ENCODE results near the gene CABP7. TPM values are rescaled to one million over a fixed set of nuclear protein-coding genes. Genes with fewer than 3 reads are reported as not detected.

Gene CABP7
- total and polyA plus RNA-seq, 2 of the 13 experiments (the other 11 are each of a cell fraction or from before 2014, with no cell fraction given), result 0.08 TPM; not detected in 1

- TF ChIP-seq, protein P1, sequence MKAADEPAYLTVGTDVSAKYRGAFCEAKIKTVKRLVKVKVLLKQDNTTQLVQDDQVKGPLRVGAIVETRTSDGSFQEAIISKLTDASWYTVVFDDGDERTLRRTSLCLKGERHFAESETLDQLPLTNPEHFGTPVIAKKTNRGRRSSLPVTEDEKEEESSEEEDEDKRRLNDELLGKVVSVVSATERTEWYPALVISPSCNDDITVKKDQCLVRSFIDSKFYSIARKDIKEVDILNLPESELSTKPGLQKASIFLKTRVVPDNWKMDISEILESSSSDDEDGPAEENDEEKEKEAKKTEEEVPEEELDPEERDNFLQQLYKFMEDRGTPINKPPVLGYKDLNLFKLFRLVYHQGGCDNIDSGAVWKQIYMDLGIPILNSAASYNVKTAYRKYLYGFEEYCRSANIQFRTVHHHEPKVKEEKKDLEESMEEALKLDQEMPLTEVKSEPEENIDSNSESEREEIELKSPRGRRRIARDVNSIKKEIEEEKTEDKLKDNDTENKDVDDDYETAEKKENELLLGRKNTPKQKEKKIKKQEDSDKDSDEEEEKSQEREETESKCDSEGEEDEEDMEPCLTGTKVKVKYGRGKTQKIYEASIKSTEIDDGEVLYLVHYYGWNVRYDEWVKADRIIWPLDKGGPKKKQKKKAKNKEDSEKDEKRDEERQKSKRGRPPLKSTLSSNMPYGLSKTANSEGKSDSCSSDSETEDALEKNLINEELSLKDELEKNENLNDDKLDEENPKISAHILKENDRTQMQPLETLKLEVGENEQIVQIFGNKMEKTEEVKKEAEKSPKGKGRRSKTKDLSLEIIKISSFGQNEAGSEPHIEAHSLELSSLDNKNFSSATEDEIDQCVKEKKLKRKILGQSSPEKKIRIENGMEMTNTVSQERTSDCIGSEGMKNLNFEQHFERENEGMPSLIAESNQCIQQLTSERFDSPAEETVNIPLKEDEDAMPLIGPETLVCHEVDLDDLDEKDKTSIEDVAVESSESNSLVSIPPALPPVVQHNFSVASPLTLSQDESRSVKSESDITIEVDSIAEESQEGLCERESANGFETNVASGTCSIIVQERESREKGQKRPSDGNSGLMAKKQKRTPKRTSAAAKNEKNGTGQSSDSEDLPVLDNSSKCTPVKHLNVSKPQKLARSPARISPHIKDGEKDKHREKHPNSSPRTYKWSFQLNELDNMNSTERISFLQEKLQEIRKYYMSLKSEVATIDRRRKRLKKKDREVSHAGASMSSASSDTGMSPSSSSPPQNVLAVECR (CRISPR knock-in tag; IDR thresholded peaks at IDR 0.05; ENCODE audit: borderline replicate concordance), result peak; percentile 29; the same call in 1 of the 2 replicates
- TF ChIP-seq BORCS8-MEF2B (CRISPR knock-in tag; IDR thresholded peaks at IDR 0.05), result no peak
- no peak; the same call in 1 of the 2 replicates for TF ChIP-seq PRDM10 (CRISPR knock-in tag; IDR thresholded peaks at IDR 0.05; ENCODE audit: low read depth)
- no peak for TF ChIP-seq U2AF1 (optimal IDR thresholded peaks at IDR 0.05; ENCODE audit: low read depth, low read length)
- TF ChIP-seq LCORL (IDR thresholded peaks at IDR 0.05), result peak; percentile 26; the same call in 1 of the 2 replicates
- peak; percentile 41; the same call in 1 of the 2 replicates for TF ChIP-seq LCORL (CRISPR knock-in tag; IDR thresholded peaks at IDR 0.05)
- peak; percentile 56 for TF ChIP-seq MAFF (IDR thresholded peaks at IDR 0.05; ENCODE audit: low read depth, low read length)
- 0 out of 2 replicates have a peak, but pooled peaks have one; percentile 22 for TF ChIP-seq GATAD1 (CRISPR knock-in tag; IDR thresholded peaks at IDR 0.05)
- TF ChIP-seq, protein P2, sequence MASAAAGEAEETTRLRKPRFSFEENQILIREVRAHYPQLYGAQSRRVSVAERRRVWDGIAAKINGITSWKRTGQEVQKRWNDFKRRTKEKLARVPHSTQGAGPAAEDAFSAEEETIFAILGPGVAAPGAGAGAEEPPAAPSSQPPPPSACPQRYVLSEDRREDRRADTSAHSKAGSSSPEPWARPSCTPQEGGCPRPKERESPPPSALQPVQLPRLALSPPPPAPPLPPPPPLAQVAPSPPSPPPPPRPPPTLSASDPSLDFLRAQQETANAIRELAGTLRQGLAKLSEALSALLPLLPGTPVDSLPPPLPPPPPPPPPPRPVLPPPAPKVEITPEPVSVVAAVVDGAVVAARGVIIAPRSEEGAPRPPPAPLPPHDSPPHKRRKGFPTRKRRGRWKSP (CRISPR knock-in tag; IDR thresholded peaks at IDR 0.05), result 0 out of 2 replicates have a peak, but pooled peaks have one; percentile 46
- peak; percentile 38; the same call in 1 of the 2 replicates for TF ChIP-seq TFAP4 (IDR thresholded peaks at IDR 0.05; ENCODE audit: borderline replicate concordance, low read depth)
- no peak for TF ChIP-seq CBX5 (CRISPR knock-in tag; IDR thresholded peaks at IDR 0.05; ENCODE audit: borderline replicate concordance)
- TF ChIP-seq PPARG (CRISPR knock-in tag; conservative IDR thresholded peaks at IDR 0.05), result peak; percentile 78
- no peak for TF ChIP-seq ZNF737 (CRISPR knock-in tag; IDR thresholded peaks at IDR 0.05; ENCODE audit: borderline replicate concordance)
- 0 out of 2 replicates have a peak, but pooled peaks have one; percentile 67 for TF ChIP-seq ZSCAN29 (CRISPR knock-in tag; conservative IDR thresholded peaks at IDR 0.05)
- no peak for TF ChIP-seq TP53 (CRISPR knock-in tag; conservative IDR thresholded peaks at IDR 0.05)
- TF ChIP-seq, protein P3, sequence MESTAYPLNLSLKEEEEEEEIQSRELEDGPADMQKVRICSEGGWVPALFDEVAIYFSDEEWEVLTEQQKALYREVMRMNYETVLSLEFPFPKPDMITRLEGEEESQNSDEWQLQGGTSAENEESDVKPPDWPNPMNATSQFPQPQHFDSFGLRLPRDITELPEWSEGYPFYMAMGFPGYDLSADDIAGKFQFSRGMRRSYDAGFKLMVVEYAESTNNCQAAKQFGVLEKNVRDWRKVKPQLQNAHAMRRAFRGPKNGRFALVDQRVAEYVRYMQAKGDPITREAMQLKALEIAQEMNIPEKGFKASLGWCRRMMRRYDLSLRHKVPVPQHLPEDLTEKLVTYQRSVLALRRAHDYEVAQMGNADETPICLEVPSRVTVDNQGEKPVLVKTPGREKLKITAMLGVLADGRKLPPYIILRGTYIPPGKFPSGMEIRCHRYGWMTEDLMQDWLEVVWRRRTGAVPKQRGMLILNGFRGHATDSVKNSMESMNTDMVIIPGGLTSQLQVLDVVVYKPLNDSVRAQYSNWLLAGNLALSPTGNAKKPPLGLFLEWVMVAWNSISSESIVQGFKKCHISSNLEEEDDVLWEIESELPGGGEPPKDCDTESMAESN (CRISPR knock-in tag; conservative IDR thresholded peaks at IDR 0.05), result 0 out of 2 replicates have a peak, but pooled peaks have one; percentile 19
- peak; percentile 94 for TF ChIP-seq TCF7 (IDR thresholded peaks at IDR 0.05; ENCODE audit: low read depth)
- TF ChIP-seq RFX5 (IDR thresholded peaks at IDR 0.05; ENCODE audit: low read depth, low read length), result peak; percentile 54; the same call in 1 of the 2 replicates
Observed at GRCh38 chr22:29769723-29770321, 50.0 kb downstream of the CABP7 start (continued).
